ENCODE measurements around the gene CNGA3.

DNA sequence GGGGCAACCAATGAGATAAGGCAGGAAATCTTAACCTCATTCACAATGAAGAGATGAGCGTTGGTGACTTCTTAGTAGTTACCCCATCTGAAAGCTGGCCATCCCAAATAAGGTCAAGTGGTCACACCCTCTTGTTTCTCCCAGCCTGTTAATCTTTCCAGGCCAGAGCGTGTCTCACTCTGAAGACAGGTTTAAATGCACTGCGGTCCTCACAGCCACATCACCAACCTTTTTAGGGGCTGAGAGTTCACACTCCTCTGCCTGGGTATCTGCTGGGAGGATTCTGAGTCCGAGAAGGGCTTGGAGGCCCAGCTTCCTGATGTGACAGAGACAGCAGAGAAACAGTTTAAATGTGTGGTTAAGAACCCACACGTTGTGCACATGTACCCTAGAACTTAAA is 13.3 kb upstream of the CNGA3 start:
- TF ChIP-seq, protein P1, sequence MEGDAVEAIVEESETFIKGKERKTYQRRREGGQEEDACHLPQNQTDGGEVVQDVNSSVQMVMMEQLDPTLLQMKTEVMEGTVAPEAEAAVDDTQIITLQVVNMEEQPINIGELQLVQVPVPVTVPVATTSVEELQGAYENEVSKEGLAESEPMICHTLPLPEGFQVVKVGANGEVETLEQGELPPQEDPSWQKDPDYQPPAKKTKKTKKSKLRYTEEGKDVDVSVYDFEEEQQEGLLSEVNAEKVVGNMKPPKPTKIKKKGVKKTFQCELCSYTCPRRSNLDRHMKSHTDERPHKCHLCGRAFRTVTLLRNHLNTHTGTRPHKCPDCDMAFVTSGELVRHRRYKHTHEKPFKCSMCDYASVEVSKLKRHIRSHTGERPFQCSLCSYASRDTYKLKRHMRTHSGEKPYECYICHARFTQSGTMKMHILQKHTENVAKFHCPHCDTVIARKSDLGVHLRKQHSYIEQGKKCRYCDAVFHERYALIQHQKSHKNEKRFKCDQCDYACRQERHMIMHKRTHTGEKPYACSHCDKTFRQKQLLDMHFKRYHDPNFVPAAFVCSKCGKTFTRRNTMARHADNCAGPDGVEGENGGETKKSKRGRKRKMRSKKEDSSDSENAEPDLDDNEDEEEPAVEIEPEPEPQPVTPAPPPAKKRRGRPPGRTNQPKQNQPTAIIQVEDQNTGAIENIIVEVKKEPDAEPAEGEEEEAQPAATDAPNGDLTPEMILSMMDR (IDR thresholded peaks at IDR 0.05; ENCODE audit: extremely low read depth in 1 of 2, insufficient read depth in 1 of 2, low read depth in 1 of 2, low read length in 2 of 2): no peak
- TF ChIP-seq POLR2AphosphoS5 (IDR thresholded peaks at IDR 0.05; ENCODE audit: insufficient read depth, low read depth, low read length) (no peak), POLR2A (IDR thresholded peaks at IDR 0.05; ENCODE audit: low read depth, low read length) (no peak), GATA2 (IDR thresholded peaks at IDR 0.05; ENCODE audit: insufficient read depth, insufficient read length, low read depth, low read length) (no peak)
- TF ChIP-seq, protein P2, sequence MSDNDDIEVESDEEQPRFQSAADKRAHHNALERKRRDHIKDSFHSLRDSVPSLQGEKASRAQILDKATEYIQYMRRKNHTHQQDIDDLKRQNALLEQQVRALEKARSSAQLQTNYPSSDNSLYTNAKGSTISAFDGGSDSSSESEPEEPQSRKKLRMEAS (IDR thresholded peaks at IDR 0.05; ENCODE audit: insufficient read depth, insufficient read length): no peak
